HG02943 (cell line): ENCODE measurements around the gene ERGIC2.
"Not testable (repeated sequence)": the region's sequence is repeated elsewhere in the genome, so short reads cannot be mapped to it uniquely, and the experiment has no call there.

Source experiments
- ATAC-seq: cut with Tn5 transposase; IDR thresholded peaks from one replicate; pipeline ENCODE4 v1.9.1; 2021; ENCODE audit warnings: mild to moderate bottlenecking, low read depth, moderate library complexity; ENCODE audit not compliant: unreplicated experiment

The ERGIC2 gene

DNA sequence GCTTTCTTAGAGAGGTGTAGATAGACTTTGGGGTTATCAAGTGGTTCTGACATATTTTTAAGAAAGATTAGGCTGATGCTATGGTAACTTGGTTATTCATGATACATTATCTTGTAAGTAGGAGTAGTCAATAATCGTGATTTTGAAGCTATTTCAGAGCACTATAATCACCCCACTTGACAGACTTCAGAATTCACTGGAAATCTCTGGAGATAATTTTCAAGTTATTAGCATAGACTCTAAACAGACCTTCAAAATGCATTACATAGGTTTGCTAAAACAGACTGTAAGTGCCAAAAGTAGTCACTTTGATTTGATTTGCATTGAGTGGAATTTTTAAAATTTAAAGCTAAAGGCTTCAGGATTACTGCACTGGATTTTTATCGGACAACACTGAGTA, 74.3 kb downstream of the ERGIC2 start:
- ATAC-seq, result no peak

- ATAC-seq, result no peak
Observed at GRCh38 chr12:29306266-29306665, 74.7 kb downstream of the ERGIC2 start.

DNA sequence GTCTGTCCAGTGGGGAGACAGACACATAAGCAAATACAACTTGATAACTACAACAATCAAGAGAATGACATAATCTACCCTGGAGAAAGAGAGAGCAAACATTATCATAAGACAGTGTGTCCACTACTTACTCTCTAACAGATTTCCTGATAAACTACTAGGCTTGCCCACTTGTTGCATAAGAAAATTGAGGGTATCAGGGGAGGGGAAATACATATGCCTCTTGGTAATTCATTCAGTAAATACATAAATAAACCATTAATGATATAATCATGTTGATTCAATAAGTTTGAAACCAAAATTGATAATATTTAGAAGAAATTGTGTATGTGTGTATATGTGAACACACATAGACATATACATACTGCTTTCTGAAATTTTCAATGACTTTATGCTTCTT, 76.6 kb downstream of the ERGIC2 start:
- ATAC-seq, result no peak

GRCh38 chr12:29301114-29301513, 79.9 kb downstream of the ERGIC2 start:
- ATAC-seq, result no peak

DNA sequence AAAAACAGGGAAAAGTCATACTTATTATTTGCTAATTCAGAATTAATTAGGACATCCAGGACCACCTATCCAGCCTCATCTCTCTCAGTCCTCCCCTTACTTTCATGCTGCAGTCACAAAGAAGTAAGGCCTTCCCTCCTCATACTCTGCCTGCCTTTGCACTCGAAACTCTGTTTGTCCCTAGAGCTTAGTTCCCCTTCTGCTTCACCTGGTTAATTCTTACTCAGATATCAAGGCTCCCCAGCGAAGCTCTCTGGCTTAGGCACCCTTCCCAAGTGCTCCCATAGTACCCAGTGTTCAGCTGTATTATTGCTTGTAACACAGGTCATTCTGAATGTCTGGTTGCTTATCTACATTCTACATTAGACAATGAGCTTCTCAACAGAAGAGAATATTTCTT, 81.3 kb downstream of the ERGIC2 start:
- ATAC-seq, result no peak

DNA sequence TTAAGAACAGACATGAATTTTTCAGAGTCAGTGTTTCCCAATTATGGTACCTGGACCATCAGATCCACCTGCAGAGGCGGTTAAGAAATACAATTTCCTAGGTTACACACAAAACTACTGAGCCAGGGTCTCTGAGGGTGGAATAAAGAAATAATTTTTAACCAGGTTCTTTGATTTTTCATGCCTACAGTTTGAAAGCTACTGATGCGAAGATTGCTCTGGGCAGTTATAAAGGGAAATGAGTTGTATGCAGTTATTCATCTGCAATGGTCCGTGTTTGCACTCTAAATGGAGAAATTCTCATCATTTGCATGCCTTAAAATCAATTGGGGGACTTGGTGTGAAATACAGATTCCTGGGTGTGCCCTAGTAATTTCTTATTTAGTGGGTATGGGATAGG, 89.7 kb downstream of the ERGIC2 start:
- ATAC-seq, result no peak

- not testable (repeated sequence) for ATAC-seq
Observed at GRCh38 chr12:29290475-29290874, 90.5 kb downstream of the ERGIC2 start.

DNA sequence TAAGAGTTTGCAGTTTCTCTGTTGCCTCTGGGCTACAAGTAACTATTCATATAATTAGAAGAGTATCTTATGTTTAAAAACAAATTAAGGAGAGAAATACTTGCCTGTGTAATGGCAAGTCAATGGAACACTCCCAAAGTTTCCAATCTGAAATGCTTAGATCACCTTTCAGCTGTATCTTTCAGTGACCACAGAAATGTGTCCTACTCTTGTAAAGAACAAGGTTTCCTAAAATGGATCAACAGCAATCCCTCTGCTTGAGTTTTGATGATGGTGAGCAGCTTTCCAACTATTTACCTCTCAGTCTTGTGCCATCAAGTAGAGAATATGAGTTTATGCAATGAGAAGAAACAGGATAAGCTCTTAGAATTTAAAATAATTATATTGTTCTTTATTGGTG, 92.9 kb downstream of the ERGIC2 start:
- ATAC-seq, result no peak

- ATAC-seq, result no peak
Observed at GRCh38 chr12:29287622-29288021, 93.3 kb downstream of the ERGIC2 start.
